Activated T-cell treated with anti-CD3 and anti-CD28 coated beads, Interleukin-2, amount 50 U/mL, for 1 hour (primary cell): Measurements from ENCODE around the gene CTU2.

Experiments
- DNase-seq: peaks from one replicate; pipeline ENCODE4 v3.0.0-alpha.2; 2020

The CTU2 gene

DNA sequence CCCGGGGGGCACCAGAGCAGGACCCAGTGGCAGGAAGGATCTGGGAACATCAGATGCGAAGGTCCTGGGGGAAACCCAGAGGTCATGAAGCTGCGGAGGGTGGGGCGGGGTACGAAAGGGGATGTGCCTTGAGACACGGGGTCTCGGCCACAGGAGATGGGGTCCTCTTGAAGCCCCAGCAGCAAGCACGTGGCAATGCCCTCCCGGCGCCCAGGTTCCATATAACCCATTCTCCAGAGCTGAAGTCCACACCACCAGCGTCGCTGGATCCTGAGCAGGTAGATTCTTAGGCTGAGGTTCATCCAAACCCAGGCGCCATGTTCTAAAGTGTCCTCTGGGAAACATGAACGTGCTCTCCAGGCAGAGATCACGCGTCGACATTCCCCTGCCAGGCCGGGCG lies 57.8 kb downstream of the CTU2 start:
- DNase-seq, result no peak

DNA sequence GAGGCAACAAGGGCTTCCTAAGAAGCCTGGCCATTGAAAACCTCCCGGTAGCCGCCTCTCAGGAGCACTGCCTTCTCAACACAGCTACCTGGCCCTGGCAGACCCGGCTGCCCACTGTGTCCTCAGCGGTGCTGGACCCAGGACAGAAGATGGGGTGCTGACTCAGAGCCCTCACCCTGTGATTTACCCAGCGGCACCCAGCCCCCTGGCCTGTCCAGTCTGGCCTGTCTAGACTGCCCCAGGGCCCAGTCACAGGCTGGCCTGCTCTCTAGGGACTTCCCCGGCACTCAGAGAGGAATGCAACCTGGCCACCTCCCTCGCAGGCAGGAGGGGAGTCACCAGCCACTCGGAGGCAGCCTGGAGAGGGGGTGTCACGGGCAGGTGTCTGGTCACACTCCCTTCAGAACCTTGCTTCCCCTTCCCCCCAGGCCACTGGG lies 58.6 kb downstream of the CTU2 start:
- DNase-seq, result no peak
